ENCODE measurements around the gene BACH2. TPM values are rescaled to one million over a fixed set of nuclear protein-coding genes. Genes with fewer than 3 reads are reported as not detected.

The BACH2 gene
- polyA plus RNA-seq, 2 of the 4 experiments (the other 2 are of a cell fraction), result 0.01 to 0.36 TPM

GRCh38 chr6:90040931-90041330, 255.7 kb downstream of the BACH2 start:
- TF ChIP-seq EHF (CRISPR knock-in tag; IDR thresholded peaks at IDR 0.05), result no peak
- no peak for TF ChIP-seq FOSB (CRISPR knock-in tag; IDR thresholded peaks at IDR 0.05)
- TF ChIP-seq POLR2AphosphoS2 (conservative IDR thresholded peaks at IDR 0.05; ENCODE audit: low read length), result no peak
- no peak for TF ChIP-seq TFCP2L1 (CRISPR knock-in tag; IDR thresholded peaks at IDR 0.05)
- TF ChIP-seq ZSCAN20 (CRISPR knock-in tag; IDR thresholded peaks at IDR 0.05), result no peak
- no peak for TF ChIP-seq JUNB (IDR thresholded peaks at IDR 0.05)
- TF ChIP-seq FOXS1 (CRISPR knock-in tag; IDR thresholded peaks at IDR 0.05), result no peak
- TF ChIP-seq, protein P1, sequence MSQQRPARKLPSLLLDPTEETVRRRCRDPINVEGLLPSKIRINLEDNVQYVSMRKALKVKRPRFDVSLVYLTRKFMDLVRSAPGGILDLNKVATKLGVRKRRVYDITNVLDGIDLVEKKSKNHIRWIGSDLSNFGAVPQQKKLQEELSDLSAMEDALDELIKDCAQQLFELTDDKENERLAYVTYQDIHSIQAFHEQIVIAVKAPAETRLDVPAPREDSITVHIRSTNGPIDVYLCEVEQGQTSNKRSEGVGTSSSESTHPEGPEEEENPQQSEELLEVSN (IDR thresholded peaks at IDR 0.05; ENCODE audit: borderline replicate concordance, low read depth), result no peak
- TF ChIP-seq MAZ (IDR thresholded peaks at IDR 0.05; ENCODE audit: borderline replicate concordance, low read depth, low read length), result no peak
- no peak for TF ChIP-seq SMC3 (IDR thresholded peaks at IDR 0.05)
- TF ChIP-seq BCL3 (IDR thresholded peaks at IDR 0.05), result no peak
- no peak for TF ChIP-seq ESRRA (IDR thresholded peaks at IDR 0.05; ENCODE audit: borderline replicate concordance, low read length)
- TF ChIP-seq HOXB5 (CRISPR knock-in tag; IDR thresholded peaks at IDR 0.05), result no peak
- TF ChIP-seq NR3C1 (IDR thresholded peaks at IDR 0.05), result no peak
- TF ChIP-seq RNF2 (IDR thresholded peaks at IDR 0.05; ENCODE audit: borderline replicate concordance, low read depth), result no peak
- no peak for TF ChIP-seq HES2 (IDR thresholded peaks at IDR 0.05)
- TF ChIP-seq CEBPB (IDR thresholded peaks at IDR 0.05), result no peak
- no peak for TF ChIP-seq EP300 (IDR thresholded peaks at IDR 0.05)
- TF ChIP-seq HDAC2 (IDR thresholded peaks at IDR 0.05), result no peak
- no peak for TF ChIP-seq JUN (IDR thresholded peaks at IDR 0.05)
- no peak overlapping the region for H3K4me2 ChIP-seq
- no peaks in the 10 kb centered on the region for H3K4me1 ChIP-seq
- no peak overlapping the region for H3K4me3 ChIP-seq
- WGBS (ENCODE audit: missing lambda C conversion rate), result 23% methylated on average over 4 of the region's 4 CpGs
- no peaks in the 10 kb centered on the region for H3K9me3 ChIP-seq
- ChIA-PET CTCF (interaction anchor here (0.6 kb wide), 1 partner anchor 214 kb away, joined by 3 read pairs; no protein-coding TSS in a partner anchor), POLR2A (no interaction called here)
- FAIRE-seq (no peak), DNase-seq (ENCODE audit: low read depth in 1 of 2, low spot score in 1 of 2) (no peak), ATAC-seq (no peak)
- H3K27ac ChIP-seq, result no peak overlapping the region

- CTCF ChIA-PET, result interaction anchor here (0.6 to 0.8 kb wide), 2 partner anchors 13 to 362 kb away, joined by 3 read pairs; no protein-coding TSS in a partner anchor
- H3K4me2 ChIP-seq, result no peak overlapping the region
- ATAC-seq, result no peak
- no peak overlapping the region for H3K27ac ChIP-seq
- no peaks in the 10 kb centered on the region for H3K9me3 ChIP-seq
- WGBS (ENCODE audit: missing lambda C conversion rate), result 30% methylated on average over 2 of the region's 2 CpGs
- TF ChIP-seq, protein P2, sequence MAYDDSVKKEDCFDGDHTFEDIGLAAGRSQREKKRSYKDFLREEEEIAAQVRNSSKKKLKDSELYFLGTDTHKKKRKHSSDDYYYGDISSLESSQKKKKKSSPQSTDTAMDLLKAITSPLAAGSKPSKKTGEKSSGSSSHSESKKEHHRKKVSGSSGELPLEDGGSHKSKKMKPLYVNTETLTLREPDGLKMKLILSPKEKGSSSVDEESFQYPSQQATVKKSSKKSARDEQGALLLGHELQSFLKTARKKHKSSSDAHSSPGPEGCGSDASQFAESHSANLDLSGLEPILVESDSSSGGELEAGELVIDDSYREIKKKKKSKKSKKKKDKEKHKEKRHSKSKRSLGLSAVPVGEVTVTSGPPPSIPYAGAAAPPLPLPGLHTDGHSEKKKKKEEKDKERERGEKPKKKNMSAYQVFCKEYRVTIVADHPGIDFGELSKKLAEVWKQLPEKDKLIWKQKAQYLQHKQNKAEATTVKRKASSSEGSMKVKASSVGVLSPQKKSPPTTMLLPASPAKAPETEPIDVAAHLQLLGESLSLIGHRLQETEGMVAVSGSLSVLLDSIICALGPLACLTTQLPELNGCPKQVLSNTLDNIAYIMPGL (CRISPR knock-in tag; IDR thresholded peaks at IDR 0.05; ENCODE audit: borderline replicate concordance), result no peak
- no peak for TF ChIP-seq ZC3H11A (IDR thresholded peaks at IDR 0.05)
- TF ChIP-seq, protein P3, sequence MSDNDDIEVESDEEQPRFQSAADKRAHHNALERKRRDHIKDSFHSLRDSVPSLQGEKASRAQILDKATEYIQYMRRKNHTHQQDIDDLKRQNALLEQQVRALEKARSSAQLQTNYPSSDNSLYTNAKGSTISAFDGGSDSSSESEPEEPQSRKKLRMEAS (IDR thresholded peaks at IDR 0.05), result no peak
- no peak for TF ChIP-seq REST (IDR thresholded peaks at IDR 0.05)
- TF ChIP-seq EP300 (IDR thresholded peaks at IDR 0.05), result no peak
- TF ChIP-seq CBX8 (IDR thresholded peaks at IDR 0.05), result no peak
- POLR2A ChIA-PET, result no interaction called here
- no peak for DNase-seq (ENCODE audit: low read depth in 1 of 2, low spot score in 1 of 2)
- no peak overlapping the region for H3K4me3 ChIP-seq
- H3K4me1 ChIP-seq, result no peaks in the 10 kb centered on the region
- no peak for FAIRE-seq
Measured at GRCh38 chr6:90039911-90040310, 256.7 kb downstream of the BACH2 start.
